HG03460 (cell line): Measurements from ENCODE around the gene RBP2.

Experiments used
- ATAC-seq: cut with Tn5 transposase; IDR thresholded peaks from one replicate; pipeline ENCODE4 v1.9.1; 2021; ENCODE audit not compliant: unreplicated experiment

The RBP2 gene

DNA sequence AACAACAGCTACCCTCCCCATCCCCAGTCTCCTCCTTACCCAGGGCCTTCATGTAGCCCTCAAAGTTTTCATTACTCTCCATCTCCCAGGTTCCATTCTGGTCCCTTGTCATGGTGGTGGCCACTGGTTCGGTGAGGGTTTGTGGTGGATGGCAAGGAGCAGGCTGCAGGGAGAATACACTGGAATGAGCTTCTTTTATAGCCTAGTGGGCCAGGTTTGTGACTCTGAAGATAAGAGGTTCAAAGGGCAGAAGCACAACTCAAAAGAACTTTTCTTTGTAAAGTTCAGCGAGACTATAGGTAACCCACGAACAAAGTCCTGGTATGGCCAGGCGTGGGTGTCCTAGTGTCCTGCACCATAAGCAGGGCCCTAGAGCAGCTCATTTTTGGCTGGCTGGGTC lies at the start of gene RBP2:
Gene RBP2 (minus strand): TSS at position 169 of the 400 bp plus-strand sequence. CDS start 57 bp downstream, at position 112.
- ATAC-seq = no peak

DNA sequence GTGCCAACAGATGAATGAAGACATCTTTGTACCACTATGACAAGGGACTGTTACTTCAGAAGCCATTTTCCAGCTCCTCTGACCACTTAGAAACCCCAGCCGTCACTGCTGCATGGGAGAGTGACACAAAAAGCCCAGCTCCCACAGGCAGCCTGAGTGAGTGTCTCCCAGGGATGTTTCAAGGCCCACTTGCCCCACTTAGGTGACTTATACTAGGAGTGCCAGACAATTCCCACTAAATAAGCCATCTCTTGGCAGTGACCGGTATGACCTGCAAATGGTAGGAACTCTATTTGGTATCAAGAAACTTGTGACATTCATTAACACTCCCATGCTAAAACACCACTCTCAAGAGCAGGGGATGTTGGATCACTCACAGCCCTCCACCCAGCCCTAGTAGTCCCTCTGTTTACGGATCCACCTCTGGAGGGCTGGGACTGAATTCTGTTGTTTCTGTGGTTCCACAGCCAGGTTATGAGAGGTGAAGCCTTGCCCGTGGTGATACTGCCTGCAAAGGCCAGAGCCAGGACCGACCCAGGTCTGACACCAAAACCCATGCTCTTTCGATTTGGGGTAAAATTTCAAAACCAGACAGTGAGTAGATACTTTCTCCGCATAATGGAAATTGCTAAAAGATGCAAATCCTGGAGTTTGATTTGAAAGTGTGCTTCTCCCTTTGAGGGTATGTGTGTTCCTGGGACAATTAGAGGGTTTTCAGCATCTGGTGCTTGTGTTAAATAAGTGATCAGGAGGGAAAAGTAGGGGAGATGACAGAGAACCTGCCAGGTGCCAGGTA lies 48.7 kb upstream of the RBP2 start:
- no peak for ATAC-seq

DNA sequence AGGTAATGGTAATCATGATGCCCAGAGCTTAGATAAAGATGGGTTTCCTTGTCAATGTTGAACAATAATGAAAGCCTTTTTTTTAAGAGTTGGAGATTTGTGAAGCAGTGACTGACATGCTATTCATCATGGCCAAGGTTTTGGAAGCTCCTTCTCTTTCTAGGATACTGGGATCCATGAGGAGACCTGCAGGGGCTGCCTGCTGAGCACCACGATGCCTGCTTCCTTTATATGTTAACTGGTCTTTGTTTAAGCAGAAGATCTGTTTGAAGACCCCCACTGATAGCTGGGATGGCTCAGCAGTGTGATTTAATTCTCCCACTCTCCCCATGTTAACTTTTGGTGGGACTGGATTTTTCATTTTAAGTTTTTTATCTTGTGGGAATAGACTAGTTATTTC lies 47.4 kb upstream of the RBP2 start:
- no peak for ATAC-seq

DNA sequence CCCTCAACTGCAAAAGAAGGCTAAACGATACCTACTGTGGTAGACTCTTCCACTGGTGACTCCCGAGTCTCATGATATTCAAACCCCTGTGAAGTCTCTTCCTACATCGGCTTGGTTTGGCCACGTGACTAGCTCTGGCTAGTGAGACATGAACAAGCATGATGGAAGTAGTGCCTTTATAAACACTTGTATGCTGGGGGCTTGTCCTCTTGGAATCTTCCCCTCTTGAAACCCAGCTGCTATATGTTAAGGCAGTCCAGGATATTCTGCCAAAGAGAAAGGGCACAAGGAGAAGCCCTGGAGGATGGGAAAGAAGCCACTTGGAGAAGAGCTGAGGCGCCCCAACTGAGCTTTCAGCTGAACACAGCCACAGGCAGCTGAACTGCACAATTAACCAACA lies 46.9 kb upstream of the RBP2 start:
- ATAC-seq = no peak

DNA sequence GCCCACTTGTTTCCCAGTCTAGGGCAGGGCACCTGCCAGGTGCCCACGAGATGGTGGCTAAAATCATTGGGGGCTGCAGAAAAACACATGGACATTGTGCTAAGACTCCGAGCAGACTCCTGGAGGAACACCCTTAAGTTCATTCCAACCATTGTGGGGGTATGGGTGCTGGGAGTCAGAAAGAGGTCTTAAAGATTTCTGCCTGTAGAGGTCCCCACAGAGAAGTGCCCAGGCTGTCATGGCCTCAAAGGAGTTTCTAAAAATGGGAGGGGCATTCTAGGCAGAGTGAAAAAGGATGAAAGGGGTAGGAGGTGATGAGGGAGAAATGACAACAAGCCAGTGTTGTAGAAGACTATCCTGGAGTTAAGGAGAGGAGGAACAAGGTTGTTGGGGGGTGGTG lies 46.1 kb upstream of the RBP2 start:
- ATAC-seq = no peak

DNA sequence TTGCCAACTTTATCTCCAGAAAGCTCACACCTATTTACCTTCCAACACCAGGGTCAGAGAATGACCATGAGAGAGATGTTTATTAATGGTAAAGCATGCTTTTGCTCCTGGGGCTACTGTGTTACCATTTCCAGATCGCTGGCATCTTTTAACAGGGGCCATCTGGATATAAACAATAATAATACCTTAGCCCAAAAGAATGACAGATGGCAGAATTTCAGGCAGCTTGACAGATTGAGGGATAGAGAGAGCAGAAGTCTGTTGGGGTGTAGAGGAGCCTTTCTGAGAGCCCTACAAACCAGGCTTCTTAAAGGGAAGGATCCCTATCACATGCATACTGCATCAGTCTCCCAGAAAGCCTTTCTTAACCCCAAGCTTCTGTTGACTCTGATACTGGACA lies 45.5 kb upstream of the RBP2 start:
- no peak for ATAC-seq

DNA sequence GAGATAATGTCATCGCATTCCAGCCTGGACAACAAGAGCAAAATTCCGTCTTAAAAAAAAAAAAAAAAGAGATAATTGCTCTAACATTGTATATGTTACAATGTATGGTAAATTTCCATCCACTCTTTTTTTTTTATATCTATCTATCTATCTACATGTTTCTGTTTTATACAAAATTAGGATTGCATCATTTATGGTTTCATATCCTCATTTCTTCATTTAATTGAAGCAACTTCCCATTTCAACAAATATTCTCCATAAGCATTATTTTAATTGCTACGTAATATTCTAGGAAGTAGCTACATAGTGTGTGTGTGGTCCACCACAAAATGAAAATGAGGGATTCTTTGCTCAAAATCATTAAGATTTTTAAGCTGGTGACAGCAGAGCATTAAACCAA lies 44.8 kb upstream of the RBP2 start:
- no peak for ATAC-seq

DNA sequence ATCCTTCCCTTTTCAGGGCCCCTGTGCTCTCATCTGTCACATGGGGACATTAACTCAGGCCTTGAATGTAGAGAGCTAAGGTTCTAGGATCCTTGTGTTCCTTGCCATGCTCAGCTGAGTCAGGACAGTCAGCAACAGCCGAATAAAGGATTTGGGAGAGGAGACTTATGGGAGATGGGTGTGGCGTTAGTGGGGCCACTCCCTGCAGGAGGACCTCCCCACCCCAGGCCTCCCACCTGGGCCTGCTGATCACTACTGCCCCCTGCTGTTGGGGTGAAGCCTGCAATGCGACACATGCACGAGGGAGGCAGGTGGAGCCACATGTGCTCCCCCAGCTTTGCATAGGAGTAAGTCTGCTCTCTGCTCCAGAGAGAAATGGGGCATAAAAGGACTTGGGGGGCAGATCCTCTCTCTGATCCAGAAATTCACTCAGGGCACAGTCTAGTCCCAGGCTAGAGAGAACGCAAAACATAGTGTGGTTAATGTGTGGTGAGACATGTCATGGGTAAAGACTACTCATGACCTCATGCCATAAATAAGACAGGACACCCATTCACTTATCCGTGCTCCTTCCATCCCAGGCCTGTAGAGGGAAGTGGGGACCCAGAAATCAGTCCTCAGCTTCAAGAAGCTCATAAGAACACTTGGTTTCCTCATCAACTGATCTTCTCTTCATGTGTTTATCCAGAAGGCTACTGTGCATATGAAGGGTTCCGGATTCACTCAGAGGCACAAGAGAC lies 43.9 kb upstream of the RBP2 start:
- ATAC-seq = no peak

DNA sequence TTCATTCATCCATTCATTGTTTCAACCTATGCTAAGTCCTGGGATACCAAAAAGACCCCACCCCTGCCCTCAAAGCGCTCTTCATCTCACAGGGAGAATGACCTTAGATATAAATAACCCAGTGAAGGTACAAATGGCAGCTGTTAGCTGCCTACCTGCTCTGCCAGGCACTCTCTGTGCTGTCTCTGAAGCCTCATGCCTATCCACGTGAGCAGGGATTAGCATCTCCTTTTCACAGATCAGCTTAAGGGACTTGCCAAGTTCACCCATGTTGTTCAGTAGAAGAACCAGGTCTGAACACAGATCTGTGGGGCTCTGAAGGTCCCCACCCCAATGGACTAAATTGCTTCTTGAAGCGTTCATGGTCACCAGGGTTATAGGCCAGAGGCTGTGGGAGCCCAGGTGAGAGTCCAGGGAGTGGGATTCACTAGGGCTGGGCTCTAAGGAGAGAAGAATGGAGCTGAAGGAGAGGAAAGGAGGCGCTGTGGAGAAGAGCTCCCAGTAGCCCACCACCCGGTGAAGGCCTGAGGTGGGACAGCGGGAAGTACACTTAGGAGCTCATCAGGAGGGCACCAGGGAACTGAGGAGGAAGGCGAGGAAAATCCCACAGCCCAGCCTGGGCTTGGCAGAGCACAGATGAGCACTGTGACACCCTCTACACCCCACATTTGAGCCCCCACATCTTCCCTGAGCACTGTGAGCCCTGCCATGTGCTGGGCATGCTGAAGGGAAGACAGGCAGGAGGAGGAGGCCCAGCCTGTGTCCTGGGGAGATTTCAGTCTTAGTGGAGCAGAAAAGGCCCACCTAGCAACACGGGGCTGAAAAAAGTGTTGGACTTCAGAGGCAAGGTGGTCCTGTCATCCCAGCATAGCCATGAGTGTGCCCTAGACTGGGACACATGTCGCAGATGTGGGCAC lies 42.9 kb upstream of the RBP2 start:
- no peak for ATAC-seq

DNA sequence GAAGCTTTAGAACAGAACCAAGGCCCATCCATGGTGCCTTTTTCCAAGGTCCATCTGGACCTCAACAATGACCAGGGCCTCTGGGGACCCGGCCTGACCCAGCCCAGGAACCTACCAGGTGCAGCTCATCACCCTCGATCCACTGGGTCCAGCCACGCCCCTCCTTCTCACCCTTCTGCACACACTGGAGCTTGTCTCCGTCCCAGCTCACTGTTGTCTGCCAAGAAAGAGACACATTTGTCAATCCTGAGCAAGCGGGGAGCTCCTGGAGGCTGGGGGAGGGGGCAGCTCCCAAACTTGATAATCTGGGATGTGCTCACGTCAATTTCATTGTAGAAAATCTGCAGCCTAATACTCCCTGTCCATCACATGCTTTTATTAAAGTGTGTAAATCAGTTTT lies 42.0 kb upstream of the RBP2 start:
- ATAC-seq = no peak

DNA sequence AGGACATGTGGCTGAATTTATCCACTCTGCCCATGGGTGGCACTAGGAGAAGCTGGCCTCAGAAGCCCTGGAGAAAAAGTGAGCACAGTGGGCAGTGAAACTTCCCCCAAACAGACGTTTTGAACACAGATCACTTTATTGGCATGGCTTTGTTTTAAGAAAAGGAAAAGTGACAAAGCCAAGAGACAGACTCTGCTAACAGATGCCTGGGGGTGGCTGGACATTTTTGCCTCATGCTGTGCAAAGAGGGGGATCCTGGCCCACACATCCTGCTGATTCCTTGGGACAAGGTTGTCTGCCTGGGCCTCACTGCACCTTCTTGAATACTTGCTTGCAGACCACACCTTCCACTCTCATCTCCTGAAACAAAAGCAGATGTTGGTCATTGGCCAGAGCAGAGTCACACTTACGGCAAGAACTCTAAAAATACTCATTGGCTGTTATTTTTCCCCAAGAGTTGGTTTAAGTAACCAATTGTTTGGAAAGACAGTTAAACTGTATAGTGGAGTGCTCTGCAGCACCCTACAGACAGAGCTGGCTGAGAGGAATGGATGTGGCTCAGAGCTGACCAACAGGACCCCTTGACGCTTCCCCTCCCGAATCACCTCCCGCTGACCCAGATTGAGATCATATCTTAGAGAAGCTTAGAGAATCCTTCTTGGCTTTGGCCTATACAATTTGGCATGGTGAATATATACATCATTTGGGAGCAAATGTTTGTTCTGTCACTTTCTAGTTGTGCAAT lies 41.2 kb upstream of the RBP2 start:
- ATAC-seq = no peak

DNA sequence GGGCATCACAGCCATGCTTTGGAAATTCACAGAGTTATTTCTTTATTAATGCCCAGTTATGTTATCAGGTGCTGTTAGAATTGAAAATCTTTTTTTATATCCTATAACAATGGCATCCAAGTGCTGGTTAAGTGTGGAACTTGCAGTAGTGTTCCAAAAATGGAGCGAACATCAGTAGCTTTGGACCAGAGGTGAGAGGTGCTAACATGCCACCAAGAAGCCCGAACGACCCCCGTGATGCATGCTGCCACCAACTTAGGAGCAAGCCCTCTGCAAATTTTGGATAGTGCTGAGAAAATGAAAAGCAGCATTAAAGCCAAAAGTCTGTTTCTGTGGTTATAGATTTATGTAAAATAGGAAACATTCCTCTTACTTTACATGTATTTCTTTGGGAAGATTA lies 38.4 kb upstream of the RBP2 start:
- no peak for ATAC-seq

DNA sequence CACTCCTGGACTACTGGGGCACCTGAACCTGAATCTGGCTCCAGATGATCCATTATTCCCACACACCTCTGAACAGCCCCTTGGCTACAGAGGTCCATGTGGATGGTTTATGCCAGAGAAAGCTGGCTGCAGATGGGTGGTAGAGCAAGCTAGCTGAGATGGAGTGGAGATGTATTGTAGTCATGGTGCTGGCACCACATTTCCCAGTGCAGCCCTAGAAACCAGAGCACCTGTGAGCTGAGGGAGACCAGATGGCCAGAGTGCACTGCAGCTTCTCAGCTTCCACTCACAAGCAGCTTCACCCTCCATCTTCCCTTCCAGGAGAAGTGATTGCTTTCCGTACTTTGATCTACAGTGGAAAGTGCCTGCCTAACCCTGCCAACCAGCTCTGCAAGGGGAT lies 33.3 kb upstream of the RBP2 start:
- no peak for ATAC-seq

DNA sequence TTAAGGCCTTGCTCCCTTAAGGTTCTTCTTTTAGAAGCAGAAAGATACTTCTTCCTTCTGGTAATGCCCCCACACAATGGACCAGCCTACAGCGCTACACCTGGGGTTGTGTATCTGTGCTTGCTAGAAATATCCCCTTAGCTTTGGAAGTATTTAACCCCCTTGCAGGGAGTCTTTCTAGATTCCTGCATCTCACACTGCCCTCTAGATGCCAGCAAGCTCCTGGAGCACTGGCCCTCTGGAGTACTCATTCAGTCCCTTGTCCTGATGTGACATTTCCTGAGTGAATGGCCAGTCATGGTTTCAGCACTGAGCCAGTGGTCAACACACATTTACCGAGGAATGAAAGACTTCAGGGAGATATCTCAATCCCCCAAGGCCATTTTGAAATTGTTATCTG lies 30.4 kb upstream of the RBP2 start:
- ATAC-seq = no peak

DNA sequence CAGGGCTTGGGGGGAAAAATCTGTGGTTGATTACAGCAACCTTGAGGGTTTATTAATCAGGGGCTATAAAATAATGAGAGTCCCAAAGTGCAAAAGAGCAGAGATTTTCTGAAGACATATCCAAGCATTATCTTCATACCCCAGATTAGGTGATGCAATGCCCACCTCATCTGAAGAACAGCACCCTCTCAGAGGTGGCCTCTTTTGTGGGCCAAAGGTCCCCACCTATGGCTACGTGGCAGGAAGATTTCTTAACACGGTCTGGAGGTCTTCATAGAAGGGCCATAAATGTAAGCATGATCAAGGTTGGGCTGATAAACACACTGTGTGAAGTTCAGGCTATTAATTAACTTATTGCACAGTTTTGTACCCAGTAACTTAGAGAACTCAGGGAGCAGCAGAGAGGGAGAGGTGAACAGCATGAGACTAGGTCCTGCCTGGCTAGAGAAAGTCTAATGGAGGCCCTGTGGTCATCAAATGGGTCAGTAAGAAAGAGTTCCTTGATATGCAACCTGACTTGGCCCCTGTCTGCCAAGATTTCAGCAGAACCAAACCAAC lies 29.6 kb upstream of the RBP2 start:
- no peak for ATAC-seq

DNA sequence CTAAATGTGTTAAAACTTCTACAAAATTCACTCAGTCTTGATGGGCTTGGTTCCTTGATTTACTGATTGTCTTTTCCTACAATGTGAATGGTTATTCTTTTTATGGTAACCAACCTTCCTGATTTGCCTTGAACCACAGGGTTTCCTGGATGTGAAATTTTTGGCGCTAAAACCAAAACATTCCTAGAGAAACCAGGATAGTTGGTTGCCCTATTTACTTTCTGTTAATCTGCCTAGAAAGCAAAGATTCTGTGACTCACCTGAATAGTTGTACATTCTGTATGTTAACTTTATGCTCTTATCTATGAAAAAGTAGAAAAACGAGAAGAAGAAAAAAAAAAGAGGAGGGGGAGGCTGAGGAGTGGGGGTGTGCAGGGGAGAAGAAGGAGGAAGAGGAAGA lies 23.2 kb upstream of the RBP2 start:
- ATAC-seq = no peak

DNA sequence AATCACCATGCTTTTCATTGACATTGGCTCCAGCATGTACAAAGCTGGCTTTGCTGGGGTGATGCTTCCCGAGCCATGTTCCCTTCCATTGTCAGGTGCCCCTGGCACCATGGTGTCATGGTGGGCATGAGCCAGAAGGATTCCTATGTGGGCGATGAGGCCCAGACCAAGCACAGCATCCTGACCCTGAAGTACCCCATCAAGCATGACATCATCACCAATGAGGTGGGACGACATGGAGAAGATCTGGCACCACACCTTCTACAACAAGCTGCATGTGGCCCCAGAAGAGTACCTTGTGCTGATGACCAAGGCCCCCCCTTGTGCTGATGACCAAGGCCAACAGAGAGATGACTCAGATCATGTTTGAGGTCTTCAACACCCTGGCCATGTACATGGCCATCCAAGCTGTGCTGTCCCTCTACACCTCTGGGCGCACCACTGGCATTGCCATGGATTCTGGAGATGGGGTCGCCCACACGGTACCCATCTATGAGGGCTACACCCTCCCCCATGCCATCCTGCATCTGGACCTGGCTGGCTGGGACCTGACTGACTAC lies 17.6 kb upstream of the RBP2 start:
- ATAC-seq = no peak

DNA sequence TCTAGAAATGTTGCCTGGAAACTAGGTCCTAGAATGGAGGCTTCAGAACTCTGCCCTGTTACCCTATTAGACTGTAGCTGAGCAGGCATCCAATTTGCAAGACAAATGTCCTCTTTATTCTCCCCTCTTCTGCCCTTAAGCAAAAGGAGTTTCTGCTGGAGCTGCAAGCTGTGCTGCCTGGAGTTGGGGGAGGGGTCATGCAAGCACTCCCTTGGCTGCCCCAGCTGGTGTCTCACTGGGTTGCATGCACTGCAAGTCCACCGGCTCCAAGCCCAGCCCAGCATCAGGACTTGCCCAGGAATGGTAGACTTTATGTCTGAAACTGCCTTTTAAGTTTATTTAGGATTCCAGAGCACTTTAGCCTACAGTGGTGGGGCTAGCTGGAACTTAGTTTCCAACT lies 15.7 kb upstream of the RBP2 start:
- no peak for ATAC-seq

DNA sequence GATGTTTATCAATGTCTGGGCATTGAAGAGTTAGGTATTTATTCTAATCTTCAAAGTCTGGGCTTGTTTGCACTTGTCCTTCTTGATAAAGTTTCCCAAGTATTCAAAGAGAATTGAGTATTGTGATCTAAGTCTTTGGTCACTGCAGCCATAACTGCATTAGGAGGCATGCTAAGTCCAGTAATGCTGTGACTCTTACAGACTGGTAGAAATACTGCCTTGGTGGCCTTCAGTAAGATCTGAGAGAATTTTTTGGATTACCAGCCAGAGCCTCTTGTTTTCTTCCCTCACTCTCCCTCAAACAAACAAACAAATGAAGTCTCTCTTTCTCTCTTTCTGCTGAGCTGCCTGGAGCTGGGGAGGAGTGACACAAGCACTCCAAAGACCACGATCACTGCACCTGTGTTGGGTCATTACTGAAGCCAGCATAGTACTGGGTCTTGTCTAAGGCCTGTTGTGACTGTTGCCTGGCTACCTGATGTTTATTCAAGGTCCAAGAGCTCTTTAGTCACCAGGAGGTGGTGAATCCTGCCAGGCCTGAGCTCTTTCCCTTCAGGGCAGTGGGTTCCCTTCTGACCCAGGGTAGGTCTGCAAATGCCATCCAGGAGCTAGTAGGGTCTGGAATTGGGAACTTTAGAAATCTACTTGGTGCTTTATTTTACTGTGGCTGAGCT lies 14.8 kb upstream of the RBP2 start:
- no peak for ATAC-seq

DNA sequence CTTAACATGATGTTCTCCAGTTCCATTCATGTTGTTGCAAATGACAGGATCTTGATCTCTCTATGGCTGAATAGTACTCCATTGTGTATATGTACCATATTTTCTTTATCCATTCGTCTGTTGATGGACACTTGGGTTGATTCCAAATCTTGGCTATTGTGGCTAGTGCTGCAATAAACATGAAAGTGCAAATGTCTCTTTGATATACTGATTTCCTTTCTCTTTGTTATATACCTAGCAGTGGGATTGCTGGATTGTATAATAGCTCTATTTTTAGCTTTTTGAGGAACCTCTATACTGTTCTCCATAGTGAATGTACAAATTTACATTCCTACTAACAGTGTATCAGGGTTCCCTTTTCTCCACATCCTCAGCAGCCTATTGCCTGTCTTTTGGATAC lies 5.9 kb upstream of the RBP2 start:
- ATAC-seq = no peak
